Measurements from ENCODE around the gene DHX40.
A peak's percentile ranks its signal among the peaks of the same experiment; 100 is the strongest.
"Not testable (repeated sequence)": the region's sequence is repeated elsewhere in the genome, so short reads cannot be mapped to it uniquely, and the experiment has no call there.

Gene DHX40

DNA sequence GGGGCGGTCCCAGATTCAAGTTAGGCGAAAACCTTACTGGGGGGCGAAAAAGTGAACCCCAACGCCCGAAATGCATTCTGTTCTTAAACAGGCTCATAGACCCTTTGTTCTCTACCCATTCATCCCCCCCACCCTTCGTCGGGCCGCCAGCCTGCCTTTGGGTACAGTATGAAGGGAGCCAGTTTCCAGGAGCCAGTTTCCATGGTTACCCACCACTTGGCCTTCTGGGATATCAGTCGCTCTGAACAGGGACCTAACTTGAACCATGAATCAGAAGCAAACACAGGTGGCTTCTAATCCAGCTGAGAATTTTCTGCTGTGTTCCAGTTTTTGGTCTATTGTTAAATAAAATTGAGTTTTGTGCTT lies 532 bp downstream of the DHX40 start:
- peak; percentile 91 for DNase-seq

DNA sequence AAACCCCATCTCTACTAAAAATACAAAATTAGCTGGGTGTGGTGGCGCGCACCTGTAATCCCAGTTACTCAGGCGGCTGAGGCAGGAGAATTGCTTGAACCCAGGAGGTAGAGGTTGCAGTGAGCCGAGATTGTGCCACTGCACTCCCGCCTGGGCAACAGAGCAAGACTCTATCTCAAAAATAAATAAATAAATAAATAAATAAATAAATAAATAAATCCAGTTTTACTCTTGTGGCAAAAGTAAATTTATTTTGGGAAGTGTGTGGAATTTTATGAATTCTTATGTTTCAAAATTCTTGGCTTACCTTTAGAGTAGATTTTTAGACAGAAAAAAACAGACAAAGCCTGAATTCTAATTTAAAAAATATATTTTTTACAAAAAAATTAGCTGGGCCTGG lies 3.7 kb downstream of the DHX40 start:
- DNase-seq = not testable (repeated sequence)

DNA sequence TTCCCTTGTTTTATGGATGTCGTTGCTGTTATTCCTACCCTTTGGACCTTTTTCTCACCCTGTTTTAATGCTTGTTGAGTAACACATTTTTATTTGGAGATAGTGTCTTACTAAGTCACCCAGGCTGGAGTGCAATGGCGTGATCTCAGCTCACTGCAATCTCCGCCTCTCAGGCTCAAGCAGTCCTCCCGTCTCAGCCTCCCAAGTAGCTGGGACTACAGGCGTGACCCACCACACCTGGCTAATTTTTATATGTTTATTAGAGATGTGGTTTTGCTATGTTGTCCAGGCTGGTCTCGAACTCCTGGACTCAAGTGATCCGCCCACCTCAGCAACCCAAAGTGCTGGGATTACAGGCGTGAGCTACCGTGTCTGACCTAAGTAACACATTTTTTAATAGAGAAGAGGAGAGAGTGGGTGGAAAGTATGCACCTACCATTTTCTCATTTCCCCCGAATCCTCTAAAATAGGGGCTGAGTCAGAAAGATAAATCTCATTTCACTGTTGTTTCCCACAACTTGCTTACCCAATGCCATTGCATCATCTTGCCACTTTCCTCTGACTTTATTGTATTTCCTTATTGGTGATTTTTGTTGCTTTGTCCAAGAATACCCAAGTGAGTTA lies 7.0 kb downstream of the DHX40 start:
- DNase-seq = no peak

DNA sequence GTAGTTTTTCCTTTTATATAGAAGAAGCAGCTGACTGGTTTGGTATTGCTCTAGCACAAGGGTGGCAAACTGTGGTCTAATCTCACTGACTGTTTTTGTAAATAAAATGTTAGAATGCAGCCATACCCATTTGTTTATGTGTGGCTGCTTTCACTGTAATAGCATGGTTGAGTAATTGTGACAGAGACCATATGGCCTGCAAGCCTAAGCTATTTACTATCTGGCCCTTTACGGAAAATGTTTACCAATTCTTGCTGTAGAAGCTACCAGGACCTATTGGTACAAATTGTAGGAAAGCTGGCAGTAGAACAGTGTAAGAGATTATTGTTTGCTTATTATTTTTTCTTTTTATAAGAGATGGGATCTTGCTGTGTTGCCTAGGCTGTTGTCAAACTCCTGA lies 18.8 kb downstream of the DHX40 start:
- DNase-seq = not testable (repeated sequence)

GRCh38 chr17:59600169-59600568 lies 34.8 kb downstream of the DHX40 start:
- no peak for DNase-seq

- no peak for DNase-seq
Measured at GRCh38 chr17:59601130-59601529, 35.7 kb downstream of the DHX40 start.

DNA sequence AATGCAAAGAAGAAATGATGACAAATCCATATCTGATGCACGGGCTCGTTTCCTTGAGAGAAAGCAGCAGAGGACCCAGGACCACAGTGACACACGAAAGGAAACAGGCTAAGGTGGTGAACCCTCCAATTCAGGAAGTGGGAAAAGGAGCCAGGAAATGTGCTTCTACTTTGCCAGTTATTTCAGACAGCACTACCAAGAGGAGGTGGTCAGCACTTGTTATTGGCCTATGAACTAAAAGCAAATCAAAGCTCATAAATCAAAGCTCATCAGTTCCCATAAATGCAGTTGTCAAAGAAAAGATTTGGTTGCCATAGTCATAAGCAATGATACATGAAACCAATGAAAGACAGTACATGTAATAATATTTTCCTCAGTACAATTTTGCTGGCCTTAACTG lies 41.7 kb downstream of the DHX40 start:
- DNase-seq = no peak

DNA sequence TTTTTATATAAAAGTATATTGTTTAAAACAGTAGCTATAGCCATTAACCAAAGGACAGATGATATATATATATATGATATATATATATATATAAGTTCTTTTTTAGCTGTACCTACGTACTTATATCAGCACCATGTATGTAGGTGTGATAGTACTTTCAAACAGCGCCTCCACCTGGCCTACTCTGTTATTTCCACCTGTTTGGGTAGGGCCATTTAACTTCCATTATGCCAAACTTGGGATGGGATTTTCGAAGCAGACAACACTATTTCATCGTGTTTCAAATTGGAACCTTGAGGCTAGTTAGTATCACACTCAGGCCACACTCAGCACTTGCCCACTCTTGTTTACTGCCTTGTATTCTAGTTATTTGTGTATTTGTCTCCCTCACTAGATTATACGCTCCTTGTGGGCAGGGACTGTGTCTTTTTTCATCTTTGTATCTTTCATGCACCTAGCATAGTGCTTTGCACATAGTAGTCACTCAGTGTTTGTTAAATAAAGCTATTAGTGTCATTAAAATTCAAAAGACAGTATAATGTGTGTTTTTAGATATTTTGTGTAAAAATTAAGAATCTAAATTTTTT lies 42.5 kb downstream of the DHX40 start:
- no peak for DNase-seq

DNA sequence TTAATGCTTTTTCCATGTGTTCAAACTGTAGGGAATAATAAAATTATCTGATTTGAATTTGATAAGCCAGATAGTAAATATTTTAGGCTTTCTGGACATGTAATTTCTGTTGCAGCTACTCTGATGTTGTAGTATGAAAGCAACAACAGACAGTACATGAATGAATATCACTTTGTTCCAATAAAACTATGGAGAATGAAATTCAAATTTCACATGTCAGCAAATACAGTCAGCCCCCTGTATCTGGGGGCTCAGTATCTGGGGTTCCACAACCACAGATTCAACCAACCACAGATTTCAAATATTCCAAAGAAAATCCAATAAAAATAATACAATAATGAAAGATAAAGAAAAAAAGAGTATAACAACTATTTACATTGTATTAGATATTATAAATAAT lies 46.1 kb downstream of the DHX40 start:
- no peak for DNase-seq

DNA sequence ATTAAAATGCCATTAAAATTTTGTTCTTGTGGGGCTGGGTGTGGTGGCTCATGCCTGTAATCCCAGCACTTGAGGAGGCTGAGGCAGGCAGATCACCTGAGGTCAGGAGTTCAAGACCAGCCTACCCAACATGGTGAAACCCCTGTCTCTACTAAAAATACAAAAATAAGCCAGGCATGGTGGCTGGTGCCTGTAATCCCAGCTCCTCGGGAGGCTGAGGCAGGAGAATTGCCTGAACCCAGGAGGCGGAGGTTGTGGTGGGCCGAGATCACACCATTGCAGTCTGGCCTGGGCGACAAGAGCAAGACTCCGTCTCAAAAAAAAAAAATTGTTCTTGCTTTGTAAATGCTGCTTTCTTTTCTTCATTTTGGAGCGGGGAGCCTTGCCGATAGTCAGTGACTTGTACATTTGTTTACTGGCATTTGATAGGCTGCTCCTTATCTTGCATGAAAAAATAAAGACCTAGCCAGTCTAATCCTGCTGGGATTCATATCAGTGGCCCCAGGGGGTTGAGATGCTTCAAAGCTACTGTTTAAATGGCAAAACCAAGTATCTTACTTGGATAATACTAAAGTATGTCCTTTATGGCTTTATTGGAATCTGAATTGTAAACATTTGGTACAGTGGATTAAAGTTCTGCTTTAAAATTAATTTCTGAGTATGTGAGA lies 51.0 kb downstream of the DHX40 start:
- no peak for DNase-seq

- DNase-seq = no peak
Measured at GRCh38 chr17:59617156-59617732, 51.8 kb downstream of the DHX40 start.

GRCh38 chr17:59619035-59619297 lies 53.6 kb downstream of the DHX40 start:
- DNase-seq = no peak

DNA sequence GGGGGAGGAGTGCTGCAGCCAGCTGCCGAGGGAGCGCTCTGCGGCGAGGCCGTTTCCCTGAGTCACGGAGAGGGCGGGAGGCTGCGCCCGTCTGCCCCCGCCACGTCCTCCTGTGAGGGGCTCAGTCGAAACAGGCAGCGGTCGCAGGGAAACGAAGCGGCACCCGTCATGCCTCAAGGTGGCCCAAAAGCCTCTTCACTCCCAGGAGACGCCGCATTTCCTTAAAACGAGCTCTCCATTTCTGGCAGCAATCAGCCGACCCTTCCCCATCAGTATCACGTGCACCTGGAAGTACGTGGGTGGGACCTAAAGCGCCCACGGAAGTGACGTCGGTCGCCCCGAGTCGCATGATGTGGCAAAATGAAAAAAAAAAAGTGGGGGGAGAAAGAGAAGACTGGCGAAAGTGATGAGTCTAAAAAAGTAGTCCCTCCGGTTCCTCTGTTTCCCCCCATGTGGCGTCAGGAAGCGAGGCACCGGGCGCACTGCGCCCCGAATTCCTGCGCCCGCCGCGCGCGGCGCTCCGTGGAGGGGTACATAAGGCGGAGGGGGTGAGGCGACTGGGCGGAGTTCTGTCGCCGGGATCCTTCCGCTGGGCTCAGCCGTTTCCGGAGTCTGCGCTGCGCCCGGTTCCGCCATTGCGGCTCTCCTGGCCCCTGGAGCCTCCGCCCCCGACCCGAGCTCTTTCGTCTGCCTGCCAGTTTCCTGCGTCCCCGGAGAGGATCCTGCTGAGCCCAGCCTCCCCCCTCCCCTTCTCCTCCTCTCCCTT lies 54.1 kb downstream of the DHX40 start, which contains the start of gene CLTC:
CLTC (plus strand) TSS at position 598 of the 766 bp plus-strand sequence. CDS start 237 bp downstream, outside the sequence.
- peak; percentile 98 for DNase-seq

DNA sequence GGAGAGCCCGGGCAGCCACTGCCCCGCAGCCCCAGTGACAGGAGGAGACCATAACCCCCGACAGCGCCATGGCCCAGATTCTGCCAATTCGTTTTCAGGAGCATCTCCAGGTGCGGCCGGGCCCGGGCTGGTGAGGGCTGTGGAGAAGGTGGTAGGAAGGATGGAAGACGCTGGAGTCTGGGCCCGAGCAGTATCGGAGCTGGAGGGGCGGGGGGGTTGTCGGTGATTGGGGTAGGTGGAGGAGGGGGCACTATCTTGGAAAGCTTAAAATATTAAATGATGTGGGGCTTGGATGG lies 54.6 kb downstream of the DHX40 start:
- DNase-seq = no peak

DNA sequence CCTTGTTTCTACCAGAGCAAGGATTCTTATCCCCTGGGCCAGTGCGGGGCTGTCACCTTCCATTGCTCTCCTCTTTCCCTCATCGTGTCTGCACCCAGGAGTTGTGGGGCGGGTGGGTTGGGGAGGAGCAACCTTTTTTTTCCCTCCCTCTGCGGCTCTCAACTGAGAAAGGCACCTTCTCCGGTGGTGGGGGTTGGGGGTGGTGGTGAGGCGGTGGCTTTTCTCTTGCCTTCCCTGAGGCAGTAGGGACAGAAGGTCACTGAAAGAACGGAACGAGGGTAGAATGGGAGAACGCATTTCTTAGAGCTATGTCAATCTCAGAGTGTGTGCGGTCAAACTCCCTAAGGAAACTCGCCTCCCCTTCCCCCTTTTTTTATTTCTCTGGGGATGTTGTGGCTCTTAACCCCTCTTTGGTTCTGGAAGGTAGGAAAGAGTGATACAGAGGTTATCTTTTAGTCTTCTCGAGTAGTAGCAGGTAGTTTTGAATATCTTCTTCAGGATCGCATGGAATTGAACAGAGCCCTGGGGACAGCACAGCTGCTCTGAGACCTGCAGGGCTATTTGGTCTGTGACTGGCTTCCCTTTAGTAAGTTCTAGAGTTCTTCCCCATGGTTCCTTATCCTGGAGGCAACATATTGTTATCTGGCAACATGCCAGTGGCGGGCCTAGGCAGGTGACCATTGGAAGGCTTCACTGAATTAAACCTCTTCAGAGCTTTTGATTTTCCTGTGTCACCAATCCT lies 55.3 kb downstream of the DHX40 start:
- peak; percentile 89 for DNase-seq

GRCh38 chr17:59621771-59622170 lies 56.4 kb downstream of the DHX40 start:
- DNase-seq = no peak

DNA sequence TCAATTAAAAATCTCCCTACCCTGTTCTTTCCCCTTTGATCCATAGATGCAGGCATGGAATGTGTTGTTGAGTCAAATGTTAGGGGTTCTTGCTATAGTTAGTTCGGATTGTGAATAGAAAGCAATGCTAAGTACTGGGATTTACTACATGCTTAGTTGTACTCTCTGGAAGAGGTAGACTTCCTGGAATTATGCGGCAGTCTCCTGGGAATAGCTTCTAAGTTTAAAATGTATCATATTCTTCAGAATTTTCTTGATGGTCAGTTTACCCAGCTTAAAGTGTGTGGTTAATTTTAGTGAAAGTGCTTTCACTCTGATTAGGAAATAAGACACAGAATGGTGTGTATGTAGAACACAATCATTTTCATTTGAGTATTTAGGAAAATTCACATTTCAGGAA lies 57.7 kb downstream of the DHX40 start:
- DNase-seq = no peak

- DNase-seq = no peak
Measured at GRCh38 chr17:59626756-59627155, 61.3 kb downstream of the DHX40 start.

DNA sequence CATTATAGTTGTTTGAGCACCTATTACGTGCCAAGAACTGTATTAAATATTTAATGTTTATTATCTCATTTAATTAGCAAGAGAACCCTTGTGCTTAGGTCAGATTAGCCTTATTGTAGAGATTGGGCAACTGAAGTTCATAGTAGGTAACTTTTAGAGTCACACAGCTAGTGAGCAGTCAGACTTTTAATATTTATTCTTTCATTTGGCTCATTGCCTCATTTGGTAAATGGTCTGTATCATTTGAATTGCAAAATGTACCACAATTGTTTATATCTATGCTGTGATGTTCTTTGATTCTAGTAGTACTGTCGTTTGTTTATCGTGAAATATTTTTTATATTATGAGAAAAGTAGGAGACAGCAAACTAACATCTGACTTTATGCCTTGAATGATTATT lies 61.9 kb downstream of the DHX40 start:
- DNase-seq = no peak

GRCh38 chr17:59627770-59628171 lies 62.4 kb downstream of the DHX40 start:
- DNase-seq = no peak

DNA sequence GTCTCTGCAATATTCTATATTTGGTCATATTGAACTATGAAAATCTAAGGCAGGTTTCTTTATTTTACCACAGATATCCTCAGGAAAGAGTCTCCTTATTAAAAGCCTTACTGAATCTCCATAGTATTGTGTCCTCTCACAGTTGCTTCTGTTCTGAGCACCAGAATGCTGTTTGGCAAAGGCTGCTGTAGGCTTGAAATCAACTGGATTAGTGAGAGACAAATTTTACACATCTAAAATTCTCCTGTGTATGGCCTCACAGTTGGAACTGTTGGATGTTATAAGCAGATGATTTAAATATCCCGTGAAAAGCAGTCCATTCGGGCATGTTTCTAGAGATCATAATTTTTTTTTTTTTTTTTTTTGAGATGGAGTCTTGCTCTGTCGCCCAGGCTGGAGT lies 63.8 kb downstream of the DHX40 start:
- DNase-seq = no peak

- DNase-seq = no peak
Measured at GRCh38 chr17:59631276-59631675, 65.9 kb downstream of the DHX40 start.

GRCh38 chr17:59632398-59632797 lies 67.0 kb downstream of the DHX40 start:
- DNase-seq = no peak
